Prostate gland (tissue), 2 donors: ENCODE measurements around the gene EQTN.

Source experiments
- POLR2AphosphoS5 ChIP-seq: sonication (generic); formaldehyde crosslinking; IDR thresholded peaks from one replicate; pipeline ENCODE4 v1.6.1; 2017; ENCODE audit warnings: antibody characterized with exemption
- TF ChIP-seq, protein P1 (sequence below), 4 experiments: fragments of 200-600 bp in 2 of 4; fragments of 450-650 bp in 2 of 4; sonication (generic) in 2 of 4; IDR thresholded peaks; 1 replicate in 3 of 4; 2 replicates in 1 of 4; pipeline ENCODE4 v1.5.1; 2016 to 2019; ENCODE audit warnings: antibody characterized with exemption in 4 of 4, mild to moderate bottlenecking in 2 of 4, moderate library complexity in 2 of 4

DNA sequence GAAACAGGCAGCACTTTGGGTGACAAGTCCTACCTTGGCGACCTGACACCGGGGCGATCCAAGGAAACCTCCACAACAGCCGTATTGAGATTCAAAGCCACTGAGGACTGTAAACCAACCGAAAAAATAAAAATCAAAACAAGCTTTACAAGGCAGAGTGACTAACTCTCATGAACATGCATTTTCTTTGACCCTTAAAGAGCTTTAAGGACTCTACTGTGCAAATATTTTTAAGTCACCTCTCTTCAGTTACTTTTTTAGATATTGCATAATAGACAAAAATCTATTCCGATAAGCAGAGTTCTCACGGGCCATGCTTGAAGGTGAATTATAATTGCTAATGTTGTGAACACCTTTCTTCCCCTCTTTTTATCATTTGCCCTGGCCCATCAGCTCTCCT lies 38.3 kb downstream of the EQTN start:
- TF ChIP-seq, protein P1, sequence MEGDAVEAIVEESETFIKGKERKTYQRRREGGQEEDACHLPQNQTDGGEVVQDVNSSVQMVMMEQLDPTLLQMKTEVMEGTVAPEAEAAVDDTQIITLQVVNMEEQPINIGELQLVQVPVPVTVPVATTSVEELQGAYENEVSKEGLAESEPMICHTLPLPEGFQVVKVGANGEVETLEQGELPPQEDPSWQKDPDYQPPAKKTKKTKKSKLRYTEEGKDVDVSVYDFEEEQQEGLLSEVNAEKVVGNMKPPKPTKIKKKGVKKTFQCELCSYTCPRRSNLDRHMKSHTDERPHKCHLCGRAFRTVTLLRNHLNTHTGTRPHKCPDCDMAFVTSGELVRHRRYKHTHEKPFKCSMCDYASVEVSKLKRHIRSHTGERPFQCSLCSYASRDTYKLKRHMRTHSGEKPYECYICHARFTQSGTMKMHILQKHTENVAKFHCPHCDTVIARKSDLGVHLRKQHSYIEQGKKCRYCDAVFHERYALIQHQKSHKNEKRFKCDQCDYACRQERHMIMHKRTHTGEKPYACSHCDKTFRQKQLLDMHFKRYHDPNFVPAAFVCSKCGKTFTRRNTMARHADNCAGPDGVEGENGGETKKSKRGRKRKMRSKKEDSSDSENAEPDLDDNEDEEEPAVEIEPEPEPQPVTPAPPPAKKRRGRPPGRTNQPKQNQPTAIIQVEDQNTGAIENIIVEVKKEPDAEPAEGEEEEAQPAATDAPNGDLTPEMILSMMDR (IDR thresholded peaks at IDR 0.05): no peak
- no peak for TF ChIP-seq POLR2AphosphoS5
